NCI-H2029 (cell line): ENCODE results near the gene LIN52.
"Not testable (repeated sequence)": the region's sequence is repeated elsewhere in the genome, so short reads cannot be mapped to it uniquely, and the experiment has no call there.

Experiments
- DNase-seq: peaks from one replicate; lab custom pipeline; 2025; lab: John Stamatoyannopoulos, UW

The LIN52 gene

DNA sequence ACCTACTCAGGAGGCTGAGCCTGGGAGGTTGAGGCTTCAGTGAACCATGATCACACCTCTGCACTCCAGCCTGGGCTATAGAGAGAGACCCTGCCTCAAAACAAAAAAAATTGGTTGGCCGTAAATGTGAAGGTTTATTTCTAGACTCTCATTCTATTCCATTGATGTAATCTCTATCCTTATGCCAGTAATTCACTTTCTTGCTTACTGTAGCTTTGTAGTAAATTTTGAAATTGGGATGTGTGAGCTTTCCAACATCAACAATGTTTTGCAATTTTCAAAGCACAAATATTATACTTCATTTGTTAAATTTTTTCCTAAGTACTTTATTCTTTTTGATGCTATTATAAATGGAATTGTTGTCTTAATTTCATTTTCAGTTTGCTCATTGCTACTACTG is 24.6 kb downstream of the LIN52 start:
- no peak for DNase-seq

- DNase-seq = peak; percentile 19
These were observed 26.9 kb downstream of the LIN52 start for GRCh38 chr14:74111395-74112216.

DNA sequence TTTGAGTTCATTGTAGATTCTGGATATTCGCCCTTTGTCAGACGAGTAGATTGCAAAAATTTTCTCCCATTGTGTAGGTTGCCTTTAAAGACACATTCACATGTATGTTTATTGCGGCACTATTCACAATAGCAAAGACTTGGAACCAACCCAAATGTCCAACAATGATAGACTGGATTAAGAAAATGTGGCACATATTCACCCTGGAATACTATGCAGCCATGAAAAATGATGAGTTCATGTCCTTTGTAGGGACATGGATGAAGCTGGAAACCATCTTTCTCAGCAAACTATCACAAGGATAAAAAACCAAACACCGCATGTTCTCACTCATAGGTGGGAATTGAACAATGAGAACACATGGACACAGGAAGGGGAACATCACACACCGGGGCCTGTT is 40.7 kb downstream of the LIN52 start:
- DNase-seq = not testable (repeated sequence)

DNA sequence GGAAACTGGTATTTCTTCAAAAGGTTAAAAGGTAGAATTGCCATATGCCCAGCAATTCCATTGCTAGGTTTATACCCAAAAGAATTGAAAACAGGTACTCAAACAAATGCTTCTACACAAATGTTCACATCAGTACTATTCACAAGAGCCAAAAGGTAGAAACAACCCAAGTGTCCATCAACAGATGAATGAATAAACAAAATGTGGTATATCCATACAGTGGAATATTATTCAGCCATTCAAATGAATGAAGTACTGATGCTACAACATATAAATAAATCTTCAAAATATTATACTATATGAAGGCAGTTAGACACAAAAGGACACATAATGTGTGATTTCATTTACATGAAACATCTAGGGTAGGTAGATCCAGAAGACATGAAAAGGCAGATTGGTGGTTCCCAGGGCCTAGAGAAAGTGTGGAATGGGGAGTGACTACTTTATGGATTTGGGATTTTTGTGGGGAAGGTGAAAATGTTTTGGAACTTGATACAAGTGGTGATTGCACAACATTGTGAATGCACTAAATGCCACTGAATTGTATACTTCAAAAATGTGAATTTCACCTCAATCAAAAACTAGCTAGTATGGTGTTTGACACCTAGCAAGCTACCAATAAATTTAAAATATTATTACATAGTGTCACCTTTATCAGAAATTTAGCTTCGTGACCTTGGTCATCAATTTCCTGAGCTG is 41.7 kb downstream of the LIN52 start:
- DNase-seq = no peak

- no peak for DNase-seq
These were observed 42.9 kb downstream of the LIN52 start for GRCh38 chr14:74127634-74128033.

DNA sequence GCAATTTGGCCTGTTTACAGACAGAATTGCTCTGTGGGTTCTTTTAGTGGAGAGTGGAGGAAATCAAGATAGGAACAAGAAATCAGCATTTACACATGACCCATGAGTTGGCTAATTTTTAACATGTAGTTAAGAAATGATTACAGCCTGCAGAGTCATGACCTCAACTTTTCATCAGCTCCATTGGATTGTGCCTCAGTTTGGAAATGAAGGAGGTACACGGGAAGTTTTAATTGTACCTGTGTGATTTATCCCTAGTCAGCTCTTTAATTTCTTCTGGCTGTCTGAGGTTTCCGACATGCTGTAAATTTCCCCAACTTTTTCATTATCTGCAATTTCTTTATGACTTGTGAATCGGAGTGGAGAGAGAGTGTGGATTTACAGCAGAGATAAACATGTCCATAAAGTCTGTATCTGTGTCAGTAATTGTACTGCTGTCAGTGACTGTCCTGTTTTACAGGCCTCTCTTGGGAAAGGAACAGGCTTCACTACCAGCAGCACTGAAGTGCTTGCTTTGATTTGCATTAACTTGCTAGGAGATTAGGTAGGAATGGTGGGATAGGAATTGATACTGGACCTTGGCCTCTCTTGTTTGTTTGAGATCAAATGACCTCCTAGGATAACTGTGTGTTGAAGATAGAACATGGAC is 49.2 kb downstream of the LIN52 start:
- DNase-seq = no peak

GRCh38 chr14:74134484-74134883 is 49.7 kb downstream of the LIN52 start:
- DNase-seq = no peak

- no peak for DNase-seq
These were observed 50.7 kb downstream of the LIN52 start for GRCh38 chr14:74135426-74135825.

- DNase-seq = peak; percentile 69
These were observed 55.7 kb downstream of the LIN52 start for GRCh38 chr14:74140374-74140850.

- no peak for DNase-seq
These were observed 56.9 kb downstream of the LIN52 start for GRCh38 chr14:74141703-74142102.

GRCh38 chr14:74142523-74142922 is 57.8 kb downstream of the LIN52 start:
- DNase-seq = no peak

GRCh38 chr14:74144789-74145188 is 60.0 kb downstream of the LIN52 start:
- no peak for DNase-seq

DNA sequence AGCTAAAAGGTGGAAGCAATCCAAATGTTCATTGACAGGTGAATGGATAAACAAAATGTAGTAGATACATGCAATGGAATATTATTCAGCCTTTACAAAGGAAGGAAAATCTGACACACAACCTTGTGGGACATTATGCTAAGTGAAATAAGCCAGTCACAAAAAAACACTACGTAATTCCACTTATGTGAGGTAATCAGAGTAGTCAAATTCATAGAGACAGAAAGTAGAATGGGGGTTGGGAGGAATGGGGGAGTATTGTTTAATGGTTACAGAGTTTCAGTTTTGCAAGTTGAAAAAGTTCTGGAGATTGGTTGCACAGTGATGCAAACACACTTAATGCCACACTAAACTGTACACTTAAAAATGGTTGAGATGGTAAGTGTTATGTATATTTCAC is 62.8 kb downstream of the LIN52 start:
- no peak for DNase-seq

- DNase-seq = no peak
These were observed 63.9 kb downstream of the LIN52 start for GRCh38 chr14:74148705-74149104.

DNA sequence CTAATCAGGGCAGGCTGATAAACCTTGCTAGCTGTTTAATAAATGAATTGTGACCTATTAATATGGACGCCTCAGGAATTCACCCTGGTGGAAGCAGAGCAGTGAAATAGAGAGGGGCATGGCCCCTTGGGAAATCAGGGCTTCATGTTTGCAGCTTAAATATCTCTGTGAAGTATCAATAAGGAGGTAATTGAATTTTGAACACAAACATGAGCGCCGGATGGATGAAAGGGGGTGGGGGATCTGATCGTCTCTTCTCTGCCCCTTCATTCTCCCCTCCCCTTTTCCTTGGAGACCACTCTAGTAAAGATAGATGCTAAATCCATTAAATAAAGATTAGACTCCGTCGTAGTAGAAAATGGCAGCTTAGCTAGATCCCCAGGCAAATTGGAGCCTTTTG is 70.5 kb downstream of the LIN52 start:
- DNase-seq = no peak

- no peak for DNase-seq
These were observed 71.0 kb downstream of the LIN52 start for GRCh38 chr14:74155749-74156148.

DNA sequence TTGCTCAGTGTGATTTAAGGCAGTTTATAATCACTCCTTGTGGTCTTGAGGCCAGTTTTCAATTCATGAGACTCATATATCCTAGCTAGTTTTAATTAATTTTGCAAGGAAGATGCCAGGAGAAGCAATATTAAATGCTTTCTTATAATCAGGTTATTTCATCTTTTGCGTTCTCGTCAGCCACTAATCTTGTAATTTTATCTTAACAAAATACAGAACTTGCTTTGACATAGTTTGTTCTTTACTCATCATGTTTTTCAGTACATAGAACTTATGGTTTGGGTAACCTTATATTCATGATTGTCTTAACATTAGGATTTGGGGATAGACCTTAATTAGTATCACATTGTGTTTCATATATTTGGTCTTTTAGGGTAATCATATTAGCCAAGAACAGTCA is 76.0 kb downstream of the LIN52 start:
- DNase-seq = no peak

DNA sequence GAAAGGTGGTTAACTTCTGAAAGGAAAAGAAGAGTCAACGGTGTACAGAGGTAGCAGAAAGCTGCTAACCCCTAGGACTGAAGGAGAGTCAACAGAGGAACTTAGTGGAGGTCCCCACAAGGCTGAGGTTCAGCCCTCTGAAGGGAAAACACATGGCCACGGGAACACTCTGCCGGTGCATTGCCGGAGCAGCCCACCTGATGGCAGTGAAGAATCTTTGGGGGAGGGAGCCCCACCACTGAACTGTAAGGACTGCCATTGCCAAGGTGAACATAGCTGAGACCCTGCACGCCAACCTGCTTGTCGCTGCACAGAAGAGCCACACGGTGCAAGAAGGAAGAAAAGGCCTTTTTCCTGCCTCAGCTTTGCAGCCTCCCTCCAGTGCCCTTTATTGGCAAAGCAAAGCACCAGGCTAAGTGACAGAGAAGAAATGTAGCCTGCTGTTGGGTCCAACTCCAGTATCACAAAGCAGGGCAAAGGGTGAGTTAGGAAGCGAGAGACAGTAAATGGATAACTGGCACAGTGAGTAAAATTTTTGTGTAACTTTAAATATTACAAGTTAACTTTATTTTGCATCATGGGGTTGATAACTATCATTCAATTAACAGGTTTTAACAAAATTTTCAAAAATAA is 76.9 kb downstream of the LIN52 start:
- DNase-seq = no peak

GRCh38 chr14:74169906-74170305 is 85.2 kb downstream of the LIN52 start:
- no peak for DNase-seq

GRCh38 chr14:74176400-74176793 is 91.6 kb downstream of the LIN52 start:
- DNase-seq = no peak

GRCh38 chr14:74179856-74180255 is 95.1 kb downstream of the LIN52 start:
- no peak for DNase-seq

- peak; percentile 1 for DNase-seq
These were observed 106.3 kb downstream of the LIN52 start for GRCh38 chr14:74190927-74191575.
